Neural progenitor cell (in vitro differentiated cells): ENCODE results near the gene ZFP57.

ENCODE experiments used
- CTCF ChIP-seq: fragments of 200-600 bp; sonication (generic); IDR thresholded peaks from 2 replicates; pipeline ENCODE4 v1.5.1; 2017; ENCODE audit warnings: antibody characterized with exemption, mild to moderate bottlenecking
- EZH2 ChIP-seq: fragments of 200-600 bp; sonication (generic); IDR thresholded peaks from 2 replicates; pipeline ENCODE4 v1.6.1; 2017; ENCODE audit warnings: antibody characterized with exemption, mild to moderate bottlenecking, moderate library complexity
- EZH2phosphoT487 ChIP-seq: fragments of 200-600 bp; sonication (generic); IDR thresholded peaks from 2 replicates; pipeline ENCODE4 v1.6.1; 2017; ENCODE audit warnings: antibody characterized with exemption

- TF ChIP-seq CTCF, result no peak
- no peak for TF ChIP-seq EZH2phosphoT487
- TF ChIP-seq EZH2, result no peak
Observed at GRCh38 chr6:29652198-29652584, 28.8 kb downstream of the ZFP57 start.
